ENCODE measurements around the gene A3GALT2. TPM values are rescaled to one million over a fixed set of nuclear protein-coding genes. Genes with fewer than 3 reads are reported as not detected.

Gene A3GALT2
- polyA plus RNA-seq, 4 donors = 0.20 to 0.21 TPM; not detected in 2

DNA sequence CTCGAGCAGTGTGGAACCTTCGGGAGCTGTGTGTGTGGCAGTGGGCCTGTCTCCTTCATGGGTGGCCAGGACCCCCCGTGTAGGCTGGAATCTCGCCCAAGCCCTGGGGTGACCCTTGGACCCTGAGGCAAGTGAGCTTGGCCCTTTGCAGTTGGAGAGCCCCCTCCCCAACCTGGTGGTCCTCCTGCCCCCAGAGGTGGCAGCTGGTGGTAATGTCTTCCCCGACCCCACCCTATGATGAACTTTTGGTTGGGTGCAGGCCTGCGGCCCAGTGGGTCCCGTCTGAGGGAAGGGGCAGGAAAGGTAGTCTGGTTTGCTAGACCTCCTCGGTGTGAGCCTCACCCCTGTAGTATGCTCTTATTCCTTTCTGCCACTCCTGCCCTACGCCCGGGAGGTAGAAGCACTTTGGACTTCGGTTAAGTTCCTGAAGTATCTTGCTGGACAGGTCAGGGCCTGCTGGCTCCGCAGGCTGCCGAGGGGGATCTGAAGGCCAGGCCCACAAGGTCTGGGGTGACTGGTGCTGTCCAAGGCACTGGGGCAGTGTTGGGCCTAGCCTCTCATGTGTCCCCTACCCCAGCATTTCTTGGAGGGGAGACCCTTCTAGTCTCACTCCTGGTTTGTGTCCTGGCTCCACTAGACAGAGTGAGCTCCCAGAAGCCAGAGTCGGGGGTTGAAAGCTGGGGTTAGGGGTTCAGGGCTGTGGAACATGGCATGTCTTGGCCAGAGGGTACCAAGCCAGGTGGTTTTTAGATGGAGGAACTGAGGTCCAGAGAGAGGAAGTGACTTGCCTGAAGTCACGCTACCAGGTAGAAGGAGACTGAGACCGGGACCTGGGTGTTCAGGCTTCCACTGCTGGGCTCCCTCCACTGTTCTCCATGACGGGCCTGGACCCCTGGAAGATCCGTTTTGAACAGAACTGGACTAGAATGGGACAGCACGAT lies 62.9 kb downstream of the A3GALT2 start:
- no peak for DNase-seq (ENCODE audit: low read depth in 4 of 4, low spot score in 2 of 4)

DNA sequence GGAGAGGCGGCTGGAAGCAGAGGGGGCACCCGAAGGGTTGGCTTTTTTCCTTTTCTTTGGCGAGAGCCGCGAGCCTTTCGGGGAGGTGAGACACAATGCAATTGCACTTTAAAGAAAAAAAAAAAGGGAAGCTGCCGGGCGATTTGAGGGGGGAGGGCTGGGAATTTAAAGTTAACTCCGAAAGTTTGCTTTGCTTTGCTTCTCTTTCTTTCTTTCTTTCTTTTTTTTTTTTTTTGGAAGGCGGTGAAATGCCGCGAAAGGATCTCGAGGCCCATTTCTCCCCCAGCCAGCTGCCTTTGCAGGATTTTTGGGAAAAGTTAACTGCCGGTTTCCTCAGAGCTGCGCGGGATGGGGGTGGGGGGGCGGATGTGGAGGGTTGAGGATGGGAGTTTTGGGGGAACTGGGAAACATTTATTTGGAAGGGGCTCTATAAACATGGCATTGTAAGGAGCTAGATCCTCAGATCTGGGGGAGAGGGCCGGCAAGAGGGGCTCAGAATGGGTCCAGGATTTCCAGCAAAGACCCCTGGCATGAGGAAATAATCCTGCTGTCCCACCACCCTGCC lies 63.6 kb downstream of the A3GALT2 start:
- no peak for DNase-seq (ENCODE audit: low read depth in 4 of 4, low spot score in 2 of 4)

Other genes with a start within 250 kb of the A3GALT2 start
- gene AZIN2, start 239.9 kb downstream of the A3GALT2 start, polyA plus RNA-seq (ENCODE audit: insufficient read length in 4 of 4) = 1 to 10 TPM; 6.6 to 8.9 (median 8.4) TPM
- gene TRIM62, start 139.1 kb downstream of the A3GALT2 start, polyA plus RNA-seq (ENCODE audit: insufficient read length in 4 of 4) = 10 to 100 TPM in 1 of 4 donors, 1 to 10 TPM in 3; 6.9 to 10.8 (median 8.2) TPM
- gene ZNF362, start 64.6 kb downstream of the A3GALT2 start, polyA plus RNA-seq (ENCODE audit: insufficient read length in 4 of 4) = 10 to 100 TPM; 55.5 to 80.2 (median 66.3) TPM
- 100 to 1,000 TPM in 3 of 4 donors, 10 to 100 TPM in 1; 93.9 to 130 (median 117) TPM for gene PHC2, start 110.0 kb upstream of the A3GALT2 start, polyA plus RNA-seq (ENCODE audit: insufficient read length in 4 of 4)
- 1 to 10 TPM; 5.3 to 6.4 (median 5.8) TPM for gene ZSCAN20, start 151.5 kb upstream of the A3GALT2 start, polyA plus RNA-seq (ENCODE audit: insufficient read length in 4 of 4)

Data from left renal cortex interstitium (tissue), 4 donors.